Testis (tissue), 3 donors: ENCODE results near the gene AP2M1. TPM values are rescaled to one million over a fixed set of nuclear protein-coding genes. Genes with fewer than 3 reads are reported as not detected.
"Not testable (repeated sequence)": the region's sequence is repeated elsewhere in the genome, so short reads cannot be mapped to it uniquely, and the experiment has no call there.

Source experiments
- DNase-seq: peaks from one replicate; pipeline ENCODE4 v3.0.0-alpha.2; 2019
- H3K27ac ChIP-seq, 2 donors: fragments of 200-600 bp; sonication (generic); one replicate each; pipeline ENCODE4 v1.5.1; 2019
- H3K27me3 ChIP-seq: fragments of 200-600 bp; sonication (generic); one replicate; pipeline ENCODE4 v1.5.1; 2019
- H3K36me3 ChIP-seq: fragments of 200-600 bp; sonication (generic); one replicate; pipeline ENCODE4 v1.5.1; 2017; ENCODE audit warnings: low read depth; ENCODE audit errors: missing control alignments
- H3K4me1 ChIP-seq: fragments of 200-600 bp; sonication (generic); one replicate; pipeline ENCODE4 v1.5.1; 2019
- H3K4me3 ChIP-seq, 2 donors: fragments of 200-600 bp; sonication (generic); one replicate each; pipeline ENCODE4 v1.5.1; 2017 to 2019
- H3K9me3 ChIP-seq: fragments of 200-600 bp; sonication (generic); one replicate; pipeline ENCODE4 v1.5.1; 2017
- CTCF ChIP-seq, 3 experiments: fragments of 450-650 bp in 2 of 3; fragments of 200-600 bp in 1 of 3; sonication (generic) in 1 of 3; IDR thresholded peaks; one replicate each; pipeline ENCODE4 v1.5.1; 2016 to 2019; ENCODE audit warnings: antibody characterized with exemption in 3 of 3, mild to moderate bottlenecking in 2 of 3, moderate library complexity in 1 of 3
- POLR2A ChIP-seq: fragments of 450-650 bp; IDR thresholded peaks from one replicate; pipeline ENCODE4 v1.6.1; 2017; ENCODE audit warnings: antibody characterized with exemption, mild to moderate bottlenecking, moderate library complexity
- WGBS, 2 donors: methylation state at CpG; one replicate each; pipeline ENCODE4 v1.1.5; 2018; 5-methylcytosine and 5-hydroxymethylcytosine counted together
- intact Hi-C: fragments of 100-400 bp; cut with DNase I; formaldehyde crosslinking; loops from one replicate; pipeline ENCODE4 v1.15.1; 2023; ENCODE audit warnings: low total_unique reads
- polyA plus RNA-seq: library from polyadenylated mRNA; stranded (reverse); fragments of 350-450 nt; fragmentation: Illumina TruSeq; extraction: RNeasy Lipid Tissue Mini Kit (QIAGEN cat#74804); gene quantifications from one replicate; pipeline ENCODE4 v1.2.3, GENCODE V29; 2014; ENCODE audit warnings: low read depth, low replicate concordance; ENCODE audit not compliant: insufficient read depth
- total RNA-seq, 2 donors: library from RNA; depleted of rRNA; stranded (reverse); fragments of >200 nt; gene quantifications; one replicate each; pipeline ENCODE4 v1.2.3, GENCODE V29; 2016

Gene AP2M1
- total and polyA plus RNA-seq, 3 donors from 2014 or later, result 238 to 346 (median 334) TPM

GRCh38 chr3:184160456-184160855 is 14.2 kb upstream of the AP2M1 start:
- no peak overlapping the region for H3K4me3 ChIP-seq
- DNase-seq, result no peak
- H3K27ac ChIP-seq, result peak overlapping the region in 1 of 2 donors; percentile 26
- no peaks in the 10 kb centered on the region for H3K27me3 ChIP-seq
- intact Hi-C loops, result no loop called here
- TF ChIP-seq CTCF (IDR thresholded peaks at IDR 0.05) (no peak), POLR2A (no peak)
- WGBS, 2 donors, result 30 to 31% methylated on average over 2 of the region's 2 CpGs
- no peaks in the 10 kb centered on the region for H3K9me3 ChIP-seq
- H3K36me3 ChIP-seq, result no peaks in the 10 kb centered on the region
- H3K4me1 ChIP-seq, result peaks cover 38% of the 10 kb centered on the region

GRCh38 chr3:184162571-184163070 is 12.0 kb upstream of the AP2M1 start:
- intact Hi-C loops, H3K9me3 ChIP-seq, H3K27ac ChIP-seq, H3K4me3 ChIP-seq, DNase-seq, H3K27me3 ChIP-seq, H3K36me3 ChIP-seq: not testable (repeated sequence)
- peaks cover 27% of the 10 kb centered on the region for H3K4me1 ChIP-seq
- WGBS, 2 donors, result 76 to 77% methylated on average over 8 of the region's 8 CpGs

GRCh38 chr3:184164648-184165330 is 9.9 kb upstream of the AP2M1 start:
- H3K9me3 ChIP-seq, result no peaks in the 10 kb centered on the region
- H3K4me1 ChIP-seq, result peaks cover 16% of the 10 kb centered on the region
- TF ChIP-seq CTCF (IDR thresholded peaks at IDR 0.05) (no peak), POLR2A (no peak)
- no peak overlapping the region for H3K27ac ChIP-seq
- H3K4me3 ChIP-seq, result no peak overlapping the region
- intact Hi-C loops, result no loop called here
- 88 to 96% methylated on average over 14 to 15 of the region's 16 CpGs for WGBS, 2 donors
- DNase-seq, result no peak
- no peaks in the 10 kb centered on the region for H3K36me3 ChIP-seq
- no peaks in the 10 kb centered on the region for H3K27me3 ChIP-seq

- Histone ChIP-seq H3K4me1 (peaks cover 14% of the 10 kb centered on the region), H3K27ac (no peak overlapping the region), H3K4me3 (no peak overlapping the region), H3K9me3 (no peaks in the 10 kb centered on the region), H3K36me3 (no peaks in the 10 kb centered on the region), H3K27me3 (no peaks in the 10 kb centered on the region)
- no peak for DNase-seq
- intact Hi-C loops, result no loop called here
- TF ChIP-seq POLR2A (no peak), CTCF (IDR thresholded peaks at IDR 0.05) (no peak)
- WGBS, 2 donors, result 92 to 98% methylated on average over 3 of the region's 3 CpGs
Observed at GRCh38 chr3:184165543-184165942, 9.1 kb upstream of the AP2M1 start.

- intact Hi-C loops, result no loop called here
- H3K4me1 ChIP-seq, result peaks cover 2% of the 10 kb centered on the region
- H3K9me3 ChIP-seq, result no peaks in the 10 kb centered on the region
- 93 to 100% methylated on average over 3 to 6 of the region's 6 CpGs for WGBS, 2 donors
- no peak for DNase-seq
- no peak overlapping the region for H3K27ac ChIP-seq
- TF ChIP-seq CTCF (IDR thresholded peaks at IDR 0.05) (no peak), POLR2A (no peak)
- H3K4me3 ChIP-seq, result no peak overlapping the region
- H3K36me3 ChIP-seq, result no peaks in the 10 kb centered on the region
- no peaks in the 10 kb centered on the region for H3K27me3 ChIP-seq
Observed at GRCh38 chr3:184166671-184167070, 8.0 kb upstream of the AP2M1 start.
